ENCODE data around the gene C3. TPM values are rescaled to one million over a fixed set of nuclear protein-coding genes. Genes with fewer than 3 reads are reported as not detected.
A peak's percentile ranks its signal among the peaks of the same experiment; 100 is the strongest.

Gene C3
- total RNA-seq, 1 donor from 2014 or later: 1,129 TPM

GRCh38 chr19:6685962-6686627, 34.4 kb downstream of the C3 start:
- Histone ChIP-seq H3K9me3 (no peaks in the 10 kb centered on the region), H3K4me1 (no peaks in the 10 kb centered on the region), H3K4me3 (no peak overlapping the region), H3K27ac (no peak overlapping the region), H3K27me3 (no peaks in the 10 kb centered on the region), H3K36me3 (peaks cover 78% of the 10 kb centered on the region)
- ATAC-seq (no peak), DNase-seq (no peak)
- intact Hi-C loops (cut with DNase I): no loop called here
- TF ChIP-seq, protein P1, sequence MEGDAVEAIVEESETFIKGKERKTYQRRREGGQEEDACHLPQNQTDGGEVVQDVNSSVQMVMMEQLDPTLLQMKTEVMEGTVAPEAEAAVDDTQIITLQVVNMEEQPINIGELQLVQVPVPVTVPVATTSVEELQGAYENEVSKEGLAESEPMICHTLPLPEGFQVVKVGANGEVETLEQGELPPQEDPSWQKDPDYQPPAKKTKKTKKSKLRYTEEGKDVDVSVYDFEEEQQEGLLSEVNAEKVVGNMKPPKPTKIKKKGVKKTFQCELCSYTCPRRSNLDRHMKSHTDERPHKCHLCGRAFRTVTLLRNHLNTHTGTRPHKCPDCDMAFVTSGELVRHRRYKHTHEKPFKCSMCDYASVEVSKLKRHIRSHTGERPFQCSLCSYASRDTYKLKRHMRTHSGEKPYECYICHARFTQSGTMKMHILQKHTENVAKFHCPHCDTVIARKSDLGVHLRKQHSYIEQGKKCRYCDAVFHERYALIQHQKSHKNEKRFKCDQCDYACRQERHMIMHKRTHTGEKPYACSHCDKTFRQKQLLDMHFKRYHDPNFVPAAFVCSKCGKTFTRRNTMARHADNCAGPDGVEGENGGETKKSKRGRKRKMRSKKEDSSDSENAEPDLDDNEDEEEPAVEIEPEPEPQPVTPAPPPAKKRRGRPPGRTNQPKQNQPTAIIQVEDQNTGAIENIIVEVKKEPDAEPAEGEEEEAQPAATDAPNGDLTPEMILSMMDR (IDR thresholded peaks at IDR 0.05): no peak

DNA sequence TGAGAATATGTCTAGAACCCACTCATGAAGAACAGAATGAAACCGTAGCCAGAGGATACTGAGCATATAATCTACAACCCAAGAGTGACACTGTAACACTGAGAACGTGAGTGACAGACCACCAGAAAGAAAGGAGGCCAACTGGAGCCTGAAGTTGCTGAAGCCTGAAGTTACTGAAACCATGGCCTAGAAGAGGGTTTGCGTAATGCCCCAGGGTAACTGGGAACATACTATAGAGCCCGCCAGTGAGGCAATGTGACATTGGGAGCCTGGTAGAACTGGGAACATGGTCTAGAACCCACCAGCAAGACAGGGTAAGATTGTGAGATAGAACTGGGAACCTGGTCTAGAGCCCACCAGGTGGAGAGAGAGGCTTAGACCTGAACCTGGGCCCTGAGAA, 35.0 kb downstream of the C3 start:
- Histone ChIP-seq H3K4me3 (no peak overlapping the region), H3K27ac (no peak overlapping the region), H3K36me3 (peaks cover 77% of the 10 kb centered on the region), H3K9me3 (no peaks in the 10 kb centered on the region), H3K4me1 (no peaks in the 10 kb centered on the region), H3K27me3 (no peaks in the 10 kb centered on the region)
- TF ChIP-seq, protein P1 (IDR thresholded peaks at IDR 0.05): no peak
- ATAC-seq (no peak), DNase-seq (no peak)
- intact Hi-C loops (cut with DNase I): no loop called here

GRCh38 chr19:6683971-6684370, 36.5 kb downstream of the C3 start:
- DNase-seq: no peak
- intact Hi-C loops (cut with DNase I): no loop called here
- Histone ChIP-seq H3K4me3 (no peak overlapping the region), H3K27ac (no peak overlapping the region), H3K36me3 (peaks cover 80% of the 10 kb centered on the region), H3K4me1 (no peaks in the 10 kb centered on the region), H3K9me3 (no peaks in the 10 kb centered on the region), H3K27me3 (no peaks in the 10 kb centered on the region)
- ATAC-seq: no peak
- TF ChIP-seq, protein P1 (IDR thresholded peaks at IDR 0.05): no peak

- no peak for ATAC-seq
- intact Hi-C loops (cut with DNase I): no loop called here
These were observed 37.8 kb downstream of the C3 start for GRCh38 chr19:6682607-6683128.

DNA sequence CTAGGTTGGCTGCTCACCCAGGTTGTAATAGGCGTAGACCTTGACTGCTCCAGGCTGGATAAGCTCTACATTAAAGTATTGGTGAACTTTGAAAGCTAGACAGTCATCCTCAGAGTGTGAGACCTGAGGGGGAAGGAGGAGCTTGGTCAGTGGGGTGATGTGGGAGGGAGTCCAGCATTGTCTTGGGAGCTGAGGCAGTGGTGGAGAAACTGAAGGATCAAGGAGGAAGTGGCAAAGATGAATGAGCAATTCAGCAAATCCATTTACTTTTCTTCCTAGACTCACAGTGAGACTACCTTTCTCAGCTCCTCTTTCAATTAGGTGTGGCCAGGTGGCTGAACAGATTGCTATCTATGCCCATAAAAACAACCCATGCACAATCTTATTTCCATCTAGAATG, 40.3 kb downstream of the C3 start:
- H3K4me3 ChIP-seq: no peak overlapping the region
- H3K9me3 ChIP-seq: no peaks in the 10 kb centered on the region
- no peak overlapping the region for H3K27ac ChIP-seq
- ATAC-seq (peak; percentile 28), DNase-seq (no peak)
- peaks cover 70% of the 10 kb centered on the region for H3K36me3 ChIP-seq
- intact Hi-C loops (cut with DNase I): no loop called here
- H3K27me3 ChIP-seq: no peaks in the 10 kb centered on the region
- TF ChIP-seq, protein P1 (IDR thresholded peaks at IDR 0.05): no peak
- no peaks in the 10 kb centered on the region for H3K4me1 ChIP-seq

More at GRCh38 chr19:6682607-6683128, 37.8 kb downstream of the C3 start:
- Histone ChIP-seq H3K27ac (no peak overlapping the region), H3K9me3 (no peaks in the 10 kb centered on the region), H3K27me3 (no peaks in the 10 kb centered on the region), H3K36me3 (peaks cover 75% of the 10 kb centered on the region), H3K4me1 (no peaks in the 10 kb centered on the region), H3K4me3 (no peak overlapping the region)
- no peak for DNase-seq
- TF ChIP-seq, protein P1 (IDR thresholded peaks at IDR 0.05): no peak
